Measurements from ENCODE around the gene NF1. TPM values are rescaled to one million over a fixed set of nuclear protein-coding genes. Genes with fewer than 3 reads are reported as not detected.

Gene NF1
- total and polyA plus RNA-seq, 10 donors, result 3.1 to 97.7 (median 58.3) TPM

DNA sequence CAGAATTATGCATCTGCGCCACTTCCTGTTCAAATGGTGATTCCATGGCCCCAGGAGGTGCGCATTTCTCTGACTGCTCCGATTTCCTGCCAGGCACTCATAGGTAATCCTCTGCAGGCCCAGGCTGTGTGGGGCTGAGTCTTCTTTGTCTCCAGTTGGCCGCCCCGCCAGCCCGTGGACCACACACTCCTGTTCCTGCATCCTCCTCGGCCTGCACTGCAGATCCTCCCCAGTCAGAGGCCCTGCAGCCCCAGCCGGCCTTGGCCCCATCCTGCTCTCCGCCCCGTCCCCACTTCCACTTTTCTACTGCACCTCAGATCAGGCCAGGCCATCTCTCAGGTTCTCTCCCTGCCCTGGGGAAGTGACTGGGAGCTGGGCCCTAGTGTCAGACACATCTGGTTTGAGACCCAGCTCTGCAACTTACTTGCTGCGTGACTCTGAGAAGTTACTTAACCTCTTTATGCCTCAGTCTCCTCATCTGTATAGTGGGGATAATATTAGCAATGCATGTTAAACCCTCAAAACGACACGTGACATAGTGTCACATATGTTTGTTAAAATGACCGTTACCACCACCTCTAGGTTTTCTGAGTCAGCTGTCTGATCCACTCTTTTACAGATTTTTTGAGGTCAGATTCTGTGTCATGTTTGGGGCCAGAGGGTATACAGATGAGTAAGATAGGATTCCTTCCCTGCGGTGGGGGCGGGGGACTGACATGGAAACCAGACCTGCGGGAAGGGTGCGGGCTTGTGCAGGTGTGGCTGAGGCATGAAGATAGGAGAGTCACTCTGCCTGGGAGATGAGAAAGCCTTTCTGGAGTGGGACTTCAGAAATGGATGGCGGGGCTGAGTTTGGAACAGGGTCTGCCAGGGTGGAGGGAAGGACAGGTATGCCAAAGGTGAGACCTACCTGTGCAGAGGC is 309.5 kb downstream of the NF1 start:
- H3K27ac ChIP-seq, result no peak overlapping the region
- TF ChIP-seq, protein P1, sequence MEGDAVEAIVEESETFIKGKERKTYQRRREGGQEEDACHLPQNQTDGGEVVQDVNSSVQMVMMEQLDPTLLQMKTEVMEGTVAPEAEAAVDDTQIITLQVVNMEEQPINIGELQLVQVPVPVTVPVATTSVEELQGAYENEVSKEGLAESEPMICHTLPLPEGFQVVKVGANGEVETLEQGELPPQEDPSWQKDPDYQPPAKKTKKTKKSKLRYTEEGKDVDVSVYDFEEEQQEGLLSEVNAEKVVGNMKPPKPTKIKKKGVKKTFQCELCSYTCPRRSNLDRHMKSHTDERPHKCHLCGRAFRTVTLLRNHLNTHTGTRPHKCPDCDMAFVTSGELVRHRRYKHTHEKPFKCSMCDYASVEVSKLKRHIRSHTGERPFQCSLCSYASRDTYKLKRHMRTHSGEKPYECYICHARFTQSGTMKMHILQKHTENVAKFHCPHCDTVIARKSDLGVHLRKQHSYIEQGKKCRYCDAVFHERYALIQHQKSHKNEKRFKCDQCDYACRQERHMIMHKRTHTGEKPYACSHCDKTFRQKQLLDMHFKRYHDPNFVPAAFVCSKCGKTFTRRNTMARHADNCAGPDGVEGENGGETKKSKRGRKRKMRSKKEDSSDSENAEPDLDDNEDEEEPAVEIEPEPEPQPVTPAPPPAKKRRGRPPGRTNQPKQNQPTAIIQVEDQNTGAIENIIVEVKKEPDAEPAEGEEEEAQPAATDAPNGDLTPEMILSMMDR (IDR thresholded peaks at IDR 0.05 in 8 of 11, conservative IDR thresholded peaks at IDR 0.05 in 3 of 11), result no peak
- no peak for TF ChIP-seq POLR2AphosphoS5 (IDR thresholded peaks at IDR 0.05)
- TF ChIP-seq POLR2A (IDR thresholded peaks at IDR 0.05), result no peak
- WGBS, 5 donors, result 69 to 75% (median 73%) methylated on average over 19 of the region's 19 CpGs

DNA sequence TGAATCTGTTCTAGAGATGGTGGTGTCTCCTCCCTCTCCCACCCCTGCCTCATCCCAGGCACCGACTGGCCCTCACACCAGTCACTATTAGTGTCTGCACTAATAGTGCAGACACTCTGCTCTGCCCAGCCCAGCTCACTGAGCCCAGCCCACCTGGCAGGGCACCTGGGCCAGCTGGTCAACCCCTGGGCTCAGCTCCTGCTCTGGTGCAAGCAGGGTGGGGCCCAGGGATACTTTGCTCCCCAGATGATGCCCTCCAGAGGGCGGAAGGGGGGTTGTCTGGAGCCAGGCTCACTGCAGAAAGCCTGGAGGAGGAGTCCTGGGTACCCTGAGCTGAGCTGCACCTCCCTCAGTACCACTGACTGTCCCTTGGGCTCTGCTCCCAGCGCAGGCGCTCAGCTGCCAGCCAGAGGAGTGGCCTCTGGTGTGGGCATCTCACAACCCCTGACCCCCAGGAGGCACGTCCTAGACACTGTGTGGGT is 311.2 kb downstream of the NF1 start:
- peak; percentile 59 for DNase-seq
- Histone ChIP-seq H3K9me3 (no peaks in the 10 kb centered on the region), H3K27me3 (replicated peaks in 1 of 7) (peaks cover 0 to 5% (median 0%) of the 10 kb centered on the region in 7 donors), H3K27ac (no peak overlapping the region), H3K36me3 (no peaks in the 10 kb centered on the region), H3K4me1 (no peaks in the 10 kb centered on the region), H3K4me3 (no peak overlapping the region)
- intact Hi-C loops (cut with DNase I; ENCODE audit: low total_unique reads), result no loop called here
- TF ChIP-seq POLR2AphosphoS5 (IDR thresholded peaks at IDR 0.05) (no peak), POLR2A (IDR thresholded peaks at IDR 0.05) (no peak)
- TF ChIP-seq, protein P1 (IDR thresholded peaks at IDR 0.05 in 8 of 11, conservative IDR thresholded peaks at IDR 0.05 in 3 of 11), result no peak
- 68 to 90% (median 73%) methylated on average over 1 to 5 of the region's 5 CpGs for WGBS, 5 donors

More for the DNA sequence above, 309.5 kb downstream of the NF1 start:
- Histone ChIP-seq H3K4me3 (no peak overlapping the region), H3K4me1 (no peaks in the 10 kb centered on the region), H3K9me3 (no peaks in the 10 kb centered on the region), H3K36me3 (no peaks in the 10 kb centered on the region), H3K27me3 (replicated peaks in 1 of 7) (peaks cover 0 to 7% (median 0%) of the 10 kb centered on the region in 7 donors)
- intact Hi-C loops (cut with DNase I; ENCODE audit: low total_unique reads), result no loop called here
- DNase-seq, result peak; percentile 42

- TF ChIP-seq POLR2A (IDR thresholded peaks at IDR 0.05), result no peak
- TF ChIP-seq, protein P1 (IDR thresholded peaks at IDR 0.05 in 8 of 11, conservative IDR thresholded peaks at IDR 0.05 in 3 of 11), result no peak
- no peak for TF ChIP-seq POLR2AphosphoS5 (IDR thresholded peaks at IDR 0.05)
- H3K27me3 ChIP-seq (replicated peaks in 1 of 7), result peaks cover 0 to 1% (median 0%) of the 10 kb centered on the region in 7 donors
- no peaks in the 10 kb centered on the region for H3K9me3 ChIP-seq
- WGBS, 5 donors, result 72 to 83% (median 77%) methylated on average over 4 of the region's 4 CpGs
- intact Hi-C loops (cut with DNase I; ENCODE audit: low total_unique reads), result no loop called here
- no peak overlapping the region for H3K27ac ChIP-seq
- no peaks in the 10 kb centered on the region for H3K36me3 ChIP-seq
- no peaks in the 10 kb centered on the region for H3K4me1 ChIP-seq
- H3K4me3 ChIP-seq, result no peak overlapping the region
- peak; percentile 36 for DNase-seq
Measured at GRCh38 chr17:31408586-31408985, 313.8 kb downstream of the NF1 start.

- Histone ChIP-seq H3K4me1 (peaks cover 0 to 9% (median 2%) of the 10 kb centered on the region in 6 donors), H3K27me3 (replicated peaks in 1 of 7) (peaks cover 0 to 17% (median 0%) of the 10 kb centered on the region in 7 donors), H3K4me3 (no peak overlapping the region), H3K9me3 (no peaks in the 10 kb centered on the region), H3K27ac (no peak overlapping the region), H3K36me3 (no peaks in the 10 kb centered on the region)
- WGBS, 5 donors, result 76 to 88% (median 86%) methylated on average over 10 to 13 of the region's 13 CpGs
- intact Hi-C loops (cut with DNase I; ENCODE audit: low total_unique reads), result no loop called here
- TF ChIP-seq, protein P1 (IDR thresholded peaks at IDR 0.05 in 8 of 11, conservative IDR thresholded peaks at IDR 0.05 in 3 of 11), result no peak
- TF ChIP-seq POLR2AphosphoS5 (IDR thresholded peaks at IDR 0.05), result no peak
- DNase-seq, result peak; percentile 56
Measured at GRCh38 chr17:31411707-31412285, 317.0 kb downstream of the NF1 start.
